ENCODE data around the gene PRKCQ. TPM values are rescaled to one million over a fixed set of nuclear protein-coding genes. Genes with fewer than 3 reads are reported as not detected.

PRKCQ gene
- total RNA-seq, 1 experiment from 2014 or later: 0.73 TPM

GRCh38 chr10:6501931-6502330 is 78.1 kb downstream of the PRKCQ start:
- no TSS peak for BruUV-seq (replicated peaks)

GRCh38 chr10:6499974-6500373 is 80.1 kb downstream of the PRKCQ start:
- Mint-ChIP-seq H3K4me1 (ENCODE audit: low read depth, unreplicated experiment) (peaks cover 19% of the 10 kb centered on the region), H3K27me3 (ENCODE audit: unreplicated experiment) (peaks cover 46% of the 10 kb centered on the region), H3K36me3 (ENCODE audit: insufficient read depth, unreplicated experiment) (no peaks in the 10 kb centered on the region), H3K9me3 (ENCODE audit: low read depth, unreplicated experiment) (no peaks in the 10 kb centered on the region), H3K4me3 (ENCODE audit: low read depth, unreplicated experiment) (no peak overlapping the region), H3K27ac (ENCODE audit: unreplicated experiment) (no peak overlapping the region)
- CTCF ChIA-PET: no interaction called here
- no TSS peak for BruUV-seq (replicated peaks)
- TF ChIP-seq, protein P1, sequence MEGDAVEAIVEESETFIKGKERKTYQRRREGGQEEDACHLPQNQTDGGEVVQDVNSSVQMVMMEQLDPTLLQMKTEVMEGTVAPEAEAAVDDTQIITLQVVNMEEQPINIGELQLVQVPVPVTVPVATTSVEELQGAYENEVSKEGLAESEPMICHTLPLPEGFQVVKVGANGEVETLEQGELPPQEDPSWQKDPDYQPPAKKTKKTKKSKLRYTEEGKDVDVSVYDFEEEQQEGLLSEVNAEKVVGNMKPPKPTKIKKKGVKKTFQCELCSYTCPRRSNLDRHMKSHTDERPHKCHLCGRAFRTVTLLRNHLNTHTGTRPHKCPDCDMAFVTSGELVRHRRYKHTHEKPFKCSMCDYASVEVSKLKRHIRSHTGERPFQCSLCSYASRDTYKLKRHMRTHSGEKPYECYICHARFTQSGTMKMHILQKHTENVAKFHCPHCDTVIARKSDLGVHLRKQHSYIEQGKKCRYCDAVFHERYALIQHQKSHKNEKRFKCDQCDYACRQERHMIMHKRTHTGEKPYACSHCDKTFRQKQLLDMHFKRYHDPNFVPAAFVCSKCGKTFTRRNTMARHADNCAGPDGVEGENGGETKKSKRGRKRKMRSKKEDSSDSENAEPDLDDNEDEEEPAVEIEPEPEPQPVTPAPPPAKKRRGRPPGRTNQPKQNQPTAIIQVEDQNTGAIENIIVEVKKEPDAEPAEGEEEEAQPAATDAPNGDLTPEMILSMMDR (IDR thresholded peaks at IDR 0.05; ENCODE audit: unreplicated experiment): no peak
- no peak for DNase-seq
- intact Hi-C loops (cut with micrococcal nuclease; ENCODE audit: unreplicated experiment): no loop called here

More at GRCh38 chr10:6501931-6502330, 78.1 kb downstream of the PRKCQ start:
- H3K27ac Mint-ChIP-seq (ENCODE audit: unreplicated experiment): peak overlapping the region; percentile 1
- DNase-seq: peak; percentile 24
- H3K36me3 Mint-ChIP-seq (ENCODE audit: insufficient read depth, unreplicated experiment): no peaks in the 10 kb centered on the region
- peak overlapping the region; percentile 8 for H3K4me3 Mint-ChIP-seq (ENCODE audit: low read depth, unreplicated experiment)
- intact Hi-C loops (cut with micrococcal nuclease; ENCODE audit: unreplicated experiment): no loop called here
- TF ChIP-seq, protein P1 (IDR thresholded peaks at IDR 0.05; ENCODE audit: unreplicated experiment): no peak
- CTCF ChIA-PET: no interaction called here
- H3K4me1 Mint-ChIP-seq (ENCODE audit: low read depth, unreplicated experiment): peaks cover 19% of the 10 kb centered on the region
- H3K9me3 Mint-ChIP-seq (ENCODE audit: low read depth, unreplicated experiment): no peaks in the 10 kb centered on the region
- H3K27me3 Mint-ChIP-seq (ENCODE audit: unreplicated experiment): peaks cover 57% of the 10 kb centered on the region

DNA sequence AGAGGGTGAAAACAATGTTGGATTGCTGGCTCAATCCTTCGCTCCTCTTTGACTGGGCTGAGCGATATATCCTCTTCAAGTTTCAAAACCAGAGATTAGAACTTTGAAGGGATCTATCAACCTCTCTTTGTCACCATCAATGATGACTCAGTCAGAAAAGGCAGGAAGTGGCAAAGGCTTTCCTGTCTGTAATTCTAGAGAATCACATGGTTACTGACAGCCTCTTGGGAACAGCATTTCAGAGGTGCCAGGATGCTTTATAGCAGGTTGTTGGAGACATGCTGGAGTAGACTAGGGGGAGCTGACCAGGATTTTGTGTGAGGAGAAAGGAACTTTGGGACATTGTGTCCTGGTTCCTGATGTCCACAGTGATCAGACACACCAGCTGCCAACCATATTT is 81.3 kb downstream of the PRKCQ start:
- intact Hi-C loops (cut with micrococcal nuclease; ENCODE audit: unreplicated experiment): no loop called here
- Mint-ChIP-seq H3K4me3 (ENCODE audit: low read depth, unreplicated experiment) (no peak overlapping the region), H3K27ac (ENCODE audit: unreplicated experiment) (no peak overlapping the region), H3K36me3 (ENCODE audit: insufficient read depth, unreplicated experiment) (no peaks in the 10 kb centered on the region), H3K4me1 (ENCODE audit: low read depth, unreplicated experiment) (peaks cover 19% of the 10 kb centered on the region), H3K27me3 (ENCODE audit: unreplicated experiment) (peaks cover 35% of the 10 kb centered on the region), H3K9me3 (ENCODE audit: low read depth, unreplicated experiment) (no peaks in the 10 kb centered on the region)
- TF ChIP-seq, protein P1 (IDR thresholded peaks at IDR 0.05; ENCODE audit: unreplicated experiment): no peak
- CTCF ChIA-PET: interaction anchor here (0.5 kb wide), 1 partner anchor 167 kb away, joined by 3 read pairs; no protein-coding TSS in a partner anchor
- DNase-seq: no peak
- no TSS peak for BruUV-seq (replicated peaks)

GRCh38 chr10:6497620-6498019 is 82.5 kb downstream of the PRKCQ start:
- CTCF ChIA-PET: no interaction called here
- no peak for DNase-seq
- Mint-ChIP-seq H3K9me3 (ENCODE audit: low read depth, unreplicated experiment) (no peaks in the 10 kb centered on the region), H3K27me3 (ENCODE audit: unreplicated experiment) (peaks cover 27% of the 10 kb centered on the region), H3K27ac (ENCODE audit: unreplicated experiment) (no peak overlapping the region), H3K36me3 (ENCODE audit: insufficient read depth, unreplicated experiment) (no peaks in the 10 kb centered on the region), H3K4me3 (ENCODE audit: low read depth, unreplicated experiment) (no peak overlapping the region), H3K4me1 (ENCODE audit: low read depth, unreplicated experiment) (peaks cover 19% of the 10 kb centered on the region)
- TF ChIP-seq, protein P1 (IDR thresholded peaks at IDR 0.05; ENCODE audit: unreplicated experiment): no peak
- intact Hi-C loops (cut with micrococcal nuclease; ENCODE audit: unreplicated experiment): no loop called here
- BruUV-seq (replicated peaks): no TSS peak

Measured in Calu3 (cell line).